HepG2 (cell line): ENCODE measurements around the gene NUP93. TPM values are rescaled to one million over a fixed set of nuclear protein-coding genes. Genes with fewer than 3 reads are reported as not detected.

Experiments used
- BCL3 ChIP-seq: sonication (generic); formaldehyde crosslinking; IDR thresholded peaks from 2 replicates; pipeline ENCODE4 v1.5.1; 2020; ENCODE audit warnings: mild to moderate bottlenecking, missing genetic modification reagents, moderate library complexity
- CTCF ChIP-seq: sonication (generic); formaldehyde crosslinking; IDR thresholded peaks from 2 replicates; pipeline ENCODE4 v1.5.0; 2020; ENCODE audit warnings: mild to moderate bottlenecking, missing genetic modification reagents, moderate library complexity
- HDAC1 ChIP-seq: sonication (generic); formaldehyde crosslinking; IDR thresholded peaks from 2 replicates; pipeline ENCODE4 v1.5.1; 2020; ENCODE audit warnings: mild to moderate bottlenecking, missing genetic modification reagents
- HES4 ChIP-seq: sonication (generic); formaldehyde crosslinking; IDR thresholded peaks from 2 replicates; pipeline ENCODE4 v1.9.0; 2021; ENCODE audit warnings: mild to moderate bottlenecking, missing genetic modification reagents, borderline replicate concordance
- HMG20A ChIP-seq: IDR thresholded peaks from 2 replicates; pipeline ENCODE4 v1.6.1; 2016; ENCODE audit warnings: borderline replicate concordance
- LBX2 ChIP-seq: sonication (generic); formaldehyde crosslinking; IDR thresholded peaks from 2 replicates; pipeline ENCODE4 v1.5.0; 2020; ENCODE audit warnings: missing genetic modification reagents, mild to moderate bottlenecking, borderline replicate concordance
- MXD1 ChIP-seq: sonication (generic); formaldehyde crosslinking; IDR thresholded peaks from 2 replicates; pipeline ENCODE4 v1.4.0; 2020; ENCODE audit warnings: mild to moderate bottlenecking, missing genetic modification reagents
- STAT6 ChIP-seq: sonication (generic); formaldehyde crosslinking; IDR thresholded peaks from 2 replicates; pipeline ENCODE4 v1.4.0; 2020; ENCODE audit warnings: missing genetic modification reagents, mild to moderate bottlenecking, borderline replicate concordance
- TFAP4 ChIP-seq: sonication (generic); IDR thresholded peaks from 2 replicates; pipeline ENCODE4 v1.6.1; 2016; ENCODE audit warnings: low read depth, borderline replicate concordance
- YY1 ChIP-seq: IDR thresholded peaks from 2 replicates; pipeline ENCODE4 v1.6.1; 2011; ENCODE audit warnings: low read length, low read depth, moderate library complexity, mild to moderate bottlenecking; ENCODE audit not compliant: insufficient read depth, insufficient replicate concordance
- ZBTB26 ChIP-seq: IDR thresholded peaks from 2 replicates; pipeline ENCODE4 v1.6.1; 2016; ENCODE audit warnings: missing compliant biosample characterization, missing genetic modification reagents, borderline replicate concordance
- ZNF644 ChIP-seq: IDR thresholded peaks from 2 replicates; pipeline ENCODE4 v1.6.1; 2016; ENCODE audit warnings: low read depth
- ZNF772 ChIP-seq: sonication (generic); formaldehyde crosslinking; IDR thresholded peaks from 2 replicates; pipeline ENCODE4 v1.5.0; 2020; ENCODE audit warnings: mild to moderate bottlenecking, missing genetic modification reagents
- ZXDC ChIP-seq: sonication (generic); formaldehyde crosslinking; IDR thresholded peaks from 2 replicates; pipeline ENCODE4 v1.5.0; 2020; ENCODE audit warnings: mild to moderate bottlenecking, missing genetic modification reagents
- polyA plus RNA-seq, 8 experiments: library from polyadenylated mRNA; depleted of rRNA in 3 of 8; stranded (reverse) in 7 of 8; unstranded in 1 of 8; fragments of >200 nt; fragmentation: Illumina TruSeq in 4 of 8; extraction: Trizol in 4 of 8; gene quantifications; 2 replicates each; pipeline versions ENCODE4 v1.2.1 to v1.2.3, GENCODE V29; 2011 to 2016; ENCODE audit warnings: low read depth in 4 of 8, missing spikeins in 1 of 8, mixed read lengths in 1 of 8; ENCODE audit not compliant: insufficient read depth in 1 of 8
- total RNA-seq, 5 experiments: library from RNA; depleted of rRNA; stranded (reverse); fragments of >200 nt; fragmentation: Illumina TruSeq; extraction: Trizol; gene quantifications; 2 replicates each; pipeline ENCODE4 v1.2.3, GENCODE V29; 2016; ENCODE audit warnings: low read depth in 1 of 5

The NUP93 gene
- total and polyA plus RNA-seq, 2 of the 13 experiments (the other 11 are each of a cell fraction or from before 2014, with no cell fraction given) = 58.5 to 140 TPM

GRCh38 chr16:56728980-56729734 is 772 bp upstream of the NUP93 start (continued):
- no peak for TF ChIP-seq ZNF772 (CRISPR knock-in tag)
- no peak for TF ChIP-seq ZXDC
- no peak for TF ChIP-seq ZBTB26 (CRISPR knock-in tag)
- no peak for TF ChIP-seq ZNF644 (CRISPR knock-in tag)
- no peak for TF ChIP-seq TFAP4
- no peak for TF ChIP-seq YY1
- no peak for TF ChIP-seq STAT6 (CRISPR knock-in tag)
- no peak for TF ChIP-seq HMG20A (CRISPR knock-in tag)
- no peak for TF ChIP-seq HDAC1 (CRISPR knock-in tag)
- no peak for TF ChIP-seq BCL3 (CRISPR knock-in tag)
- TF ChIP-seq MXD1 (CRISPR knock-in tag) = no peak
- no peak; the same call in 1 of the 2 replicates for TF ChIP-seq HES4 (CRISPR knock-in tag)
- no peak for TF ChIP-seq LBX2 (CRISPR knock-in tag)
- no peak for TF ChIP-seq CTCF (CRISPR knock-in tag)
